Activated CD4-positive, alpha-beta memory T cell treated with anti-CD3 and anti-CD28 coated beads, Interleukin-2, amount 10 ng/mL, durations not matched to agents 7 days and 5 days (primary cell): ENCODE measurements around the gene TSSK3. TPM values are rescaled to one million over a fixed set of nuclear protein-coding genes. Genes with fewer than 3 reads are reported as not detected.

Experiments
- CTCF ChIA-PET: fragments of 350-600 bp; sonication (Branson Sonifier 250); formaldehyde crosslinking; loops from one replicate; lab custom pipeline; 2021; ENCODE audit warnings: antibody characterized with exemption, inconsistent platforms; lab: Charles Lee
- POLR2A ChIA-PET: fragments of 350-600 bp; sonication (Branson Sonifier 250); formaldehyde crosslinking; loops from one replicate; lab custom pipeline; 2021; ENCODE audit warnings: antibody characterized with exemption; lab: Charles Lee
- DNase-seq: peaks from one replicate; pipeline ENCODE4 v3.0.0-alpha.2; 2020
- H3K27ac Mint-ChIP-seq: one replicate; pipeline ENCODE4 v1.8.0; 2021; ENCODE audit warnings: mild to moderate bottlenecking, mixed read lengths
- H3K27me3 Mint-ChIP-seq: one replicate; pipeline ENCODE4 v1.8.0; 2021; ENCODE audit warnings: mixed read lengths
- H3K36me3 Mint-ChIP-seq: one replicate; pipeline ENCODE4 v1.8.0; 2021; ENCODE audit warnings: low read depth, mixed read lengths
- H3K4me1 Mint-ChIP-seq: one replicate; pipeline ENCODE4 v1.8.0; 2021; ENCODE audit warnings: mixed read lengths
- H3K4me3 Mint-ChIP-seq: one replicate; pipeline ENCODE4 v1.8.0; 2021; ENCODE audit warnings: mild to moderate bottlenecking, mixed read lengths
- H3K9me3 Mint-ChIP-seq: one replicate; pipeline ENCODE4 v1.8.0; 2021; ENCODE audit warnings: mixed read lengths
- total RNA-seq, 2 experiments: library from RNA; stranded (reverse); gene quantifications; one replicate each; pipeline ENCODE4 v1.2.3, GENCODE V29; 2021

TSSK3 gene, protein sequence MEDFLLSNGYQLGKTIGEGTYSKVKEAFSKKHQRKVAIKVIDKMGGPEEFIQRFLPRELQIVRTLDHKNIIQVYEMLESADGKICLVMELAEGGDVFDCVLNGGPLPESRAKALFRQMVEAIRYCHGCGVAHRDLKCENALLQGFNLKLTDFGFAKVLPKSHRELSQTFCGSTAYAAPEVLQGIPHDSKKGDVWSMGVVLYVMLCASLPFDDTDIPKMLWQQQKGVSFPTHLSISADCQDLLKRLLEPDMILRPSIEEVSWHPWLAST
- total RNA-seq: 1 to 10 TPM in 1 of 2 experiments, under 1 TPM in 1; 0.70 to 1.0 TPM

DNA sequence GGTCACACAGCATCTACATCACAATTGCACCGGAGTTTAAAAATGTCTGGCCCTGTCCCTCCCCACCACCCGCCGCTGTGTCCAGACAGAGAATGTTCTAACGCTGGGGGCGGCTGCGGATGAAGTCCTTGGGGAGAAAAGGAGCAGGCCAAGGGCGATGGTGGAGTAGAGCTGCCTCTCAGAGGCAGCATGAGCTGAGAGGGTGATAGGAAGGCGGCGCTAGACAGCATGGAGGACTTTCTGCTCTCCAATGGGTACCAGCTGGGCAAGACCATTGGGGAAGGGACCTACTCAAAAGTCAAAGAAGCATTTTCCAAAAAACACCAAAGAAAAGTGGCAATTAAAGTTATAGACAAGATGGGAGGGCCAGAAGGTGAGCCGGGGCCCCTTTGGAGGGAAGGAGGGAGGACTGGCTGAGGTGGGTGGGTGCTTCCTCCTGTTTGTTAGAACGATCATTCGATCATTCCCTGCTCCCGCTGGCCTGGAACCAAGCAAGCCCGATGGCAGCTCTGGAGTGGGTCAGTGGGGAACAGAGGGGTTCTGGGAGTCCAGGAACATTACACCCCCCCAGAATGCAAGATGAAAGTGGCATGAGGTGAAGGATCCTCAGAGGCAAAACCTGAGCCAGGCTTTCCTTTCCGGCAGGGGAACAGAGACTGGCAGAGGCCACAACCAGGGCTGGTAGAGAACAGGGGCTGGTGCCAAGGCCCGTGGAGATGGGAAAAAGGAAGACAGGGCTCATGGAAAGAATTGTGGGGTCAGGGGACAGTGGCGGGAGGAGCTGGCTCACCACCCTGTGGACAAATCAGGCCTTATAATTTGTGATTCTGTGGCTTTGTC, at the start of gene TSSK3, which contains the start of gene FAM229A:
Gene TSSK3, plus strand, starts transcription at position 66 of the 840 bp plus-strand sequence. Its CDS starts 163 bp downstream, at position 229.
Gene FAM229A, minus strand, starts transcription at position 12 of the 840 bp plus-strand sequence. CDS start 394 bp downstream, outside the sequence.
- ChIA-PET CTCF (no interaction called here), POLR2A (interaction anchor here (1.0 to 1.1 kb wide), 2 partner anchors 8 to 27 kb away, joined by 3 to 4 read pairs; partner anchors contain the start of gene MARCKSL1)
- Mint-ChIP-seq H3K4me3 (no peak within 1 kb of the TSS), H3K9me3 (no peaks in the 10 kb centered on the region), H3K36me3 (peaks cover 21% of the 10 kb centered on the region), H3K27ac (no peak within 1 kb of the TSS), H3K27me3 (peaks cover 7% of the 10 kb centered on the region), H3K4me1 (peaks cover 14% of the 10 kb centered on the region)
- no peak for DNase-seq

DNA sequence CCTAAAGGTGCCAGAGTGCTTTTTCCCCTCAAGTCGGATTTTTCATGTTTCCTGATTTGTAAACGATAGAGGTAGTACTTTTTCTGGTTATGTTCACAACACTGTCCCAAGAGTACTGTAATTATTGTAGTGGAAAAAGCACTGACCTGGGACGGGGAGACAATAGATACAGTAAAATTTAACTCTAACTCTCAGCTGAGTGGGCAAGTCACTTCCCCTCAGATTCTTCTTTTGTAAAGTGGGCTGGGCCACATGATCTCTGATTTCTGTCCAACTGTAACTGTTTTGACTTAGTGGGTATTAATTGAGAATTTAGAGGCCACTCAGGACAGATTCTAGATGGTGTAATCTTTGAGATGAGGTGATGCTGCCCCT, 45.4 kb upstream of the TSSK3 start:
- no peaks in the 10 kb centered on the region for H3K27me3 Mint-ChIP-seq
- H3K4me3 Mint-ChIP-seq: no peak overlapping the region
- DNase-seq: no peak
- ChIA-PET CTCF (interaction anchor here (1.1 to 1.2 kb wide), 2 partner anchors 25 to 61 kb away, joined by 4 to 5 read pairs; partner anchors contain the start of gene HDAC1), POLR2A (no interaction called here)
- H3K4me1 Mint-ChIP-seq: peaks cover 43% of the 10 kb centered on the region
- no peaks in the 10 kb centered on the region for H3K9me3 Mint-ChIP-seq
- peaks cover 42% of the 10 kb centered on the region for H3K36me3 Mint-ChIP-seq
- peak overlapping the region; percentile 58 for H3K27ac Mint-ChIP-seq

DNA sequence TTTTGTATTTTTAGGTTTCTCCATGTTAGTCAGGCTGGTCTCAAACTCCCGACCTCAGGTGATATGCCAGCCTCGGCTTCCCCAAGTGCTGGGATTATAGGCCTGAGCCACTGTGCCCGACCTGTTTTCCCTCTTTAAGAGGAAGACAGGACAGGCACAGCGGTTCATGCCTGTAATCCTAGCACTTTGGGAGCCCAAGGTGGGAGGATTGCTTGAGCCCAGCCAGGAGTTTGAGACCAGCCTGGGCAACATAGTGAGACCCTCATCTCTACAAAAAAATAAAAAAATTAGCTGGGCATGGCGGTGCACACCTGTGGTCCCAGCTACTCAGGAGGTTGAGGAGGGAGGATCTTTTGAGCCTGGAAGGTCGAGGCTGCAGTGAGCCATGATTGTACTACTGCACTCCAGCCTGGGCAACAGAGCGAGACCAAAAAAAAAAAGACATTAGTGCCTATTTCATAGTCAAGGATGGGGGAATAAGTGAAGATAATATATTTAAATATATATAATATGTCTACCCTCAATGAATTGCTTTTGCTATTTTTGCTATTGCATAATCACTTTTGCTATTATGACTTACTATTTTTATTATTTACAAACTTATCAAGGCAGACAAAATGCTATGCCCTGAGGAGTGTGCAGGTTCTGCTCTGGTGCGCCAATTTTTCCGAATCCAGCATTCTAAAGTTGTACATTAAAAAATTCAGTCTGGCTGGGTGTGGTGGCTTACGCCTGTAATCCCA, 44.0 kb upstream of the TSSK3 start:
- Mint-ChIP-seq H3K4me3 (no peak overlapping the region), H3K27me3 (no peaks in the 10 kb centered on the region), H3K9me3 (no peaks in the 10 kb centered on the region), H3K4me1 (peaks cover 54% of the 10 kb centered on the region), H3K36me3 (peaks cover 53% of the 10 kb centered on the region), H3K27ac (no peak overlapping the region)
- POLR2A ChIA-PET: interaction anchor here (0.6 kb wide), 1 partner anchor 79 kb away, joined by 3 read pairs; no protein-coding TSS in a partner anchor
- DNase-seq: no peak
- CTCF ChIA-PET: interaction anchor here (1.2 to 1.4 kb wide), 2 partner anchors 63 to 102 kb away, joined by 3 to 5 read pairs; no protein-coding TSS in a partner anchor

DNA sequence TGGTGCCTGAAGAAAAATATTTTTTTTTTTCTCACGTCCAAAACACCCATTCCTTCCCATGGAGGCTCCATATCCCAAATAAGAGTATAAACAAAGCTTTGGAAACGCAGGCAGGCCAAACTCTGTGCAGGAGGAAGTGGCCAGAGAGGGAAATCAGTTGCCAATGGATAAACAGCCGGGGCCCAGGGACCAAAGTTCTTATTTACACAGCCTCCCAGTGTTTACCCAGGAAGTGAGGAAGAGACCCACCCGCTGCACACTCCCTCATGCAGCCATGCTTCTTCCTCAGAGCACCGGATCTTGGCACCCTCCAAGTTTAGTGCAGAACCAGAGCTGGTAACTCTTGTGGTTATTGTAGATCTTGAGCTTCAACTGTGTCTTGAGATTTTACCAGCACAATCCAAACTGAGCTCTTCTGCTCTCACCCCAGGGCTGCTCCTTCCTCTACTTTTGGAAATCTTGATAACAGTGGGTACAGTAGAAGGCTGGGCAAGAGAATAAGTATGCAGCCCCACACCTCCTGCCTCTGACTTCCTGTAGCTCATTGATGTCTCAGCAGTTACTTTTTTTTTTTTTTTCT, 40.5 kb upstream of the TSSK3 start:
- Mint-ChIP-seq H3K9me3 (no peaks in the 10 kb centered on the region), H3K4me3 (peak overlapping the region; percentile 57), H3K27ac (peak overlapping the region; percentile 91), H3K4me1 (peaks cover 58% of the 10 kb centered on the region), H3K36me3 (peaks cover 58% of the 10 kb centered on the region), H3K27me3 (no peaks in the 10 kb centered on the region)
- CTCF ChIA-PET: interaction anchor here (0.6 to 3.3 kb wide), 17 partner anchors 9 to 260 kb away, joined by 3 to 20 read pairs (median 4); partner anchors contain the start of genes HDAC1 and MARCKSL1
- POLR2A ChIA-PET: interaction anchor here (0.6 to 6.0 kb wide), 26 partner anchors 9 to 142 kb away, joined by 3 to 60 read pairs (median 4); partner anchors contain the start of genes BSDC1, HDAC1, IQCC and LCK
- DNase-seq: peak; percentile 53

DNA sequence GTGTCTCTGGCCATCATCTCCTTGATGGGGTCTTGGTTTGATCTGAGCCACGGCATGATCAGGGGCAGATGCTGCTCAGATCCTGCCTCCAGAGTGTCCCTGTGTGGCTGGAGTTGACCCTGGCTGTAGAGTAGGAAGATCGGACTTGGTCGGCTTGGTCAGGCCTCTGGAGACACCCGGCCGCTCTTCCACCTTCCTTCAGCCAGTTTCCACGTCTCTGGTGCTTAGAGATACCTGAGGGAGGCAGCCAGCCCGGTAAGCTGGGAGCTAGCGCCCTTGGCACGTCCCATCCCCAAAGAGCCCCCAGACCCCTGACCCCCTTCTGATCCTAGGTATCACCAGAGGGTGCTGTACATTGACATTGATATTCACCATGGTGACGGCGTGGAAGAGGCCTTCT, 35.1 kb upstream of the TSSK3 start:
- ChIA-PET POLR2A (no interaction called here), CTCF (no interaction called here)
- no peak overlapping the region for H3K27ac Mint-ChIP-seq
- H3K27me3 Mint-ChIP-seq: no peaks in the 10 kb centered on the region
- no peak for DNase-seq
- no peaks in the 10 kb centered on the region for H3K9me3 Mint-ChIP-seq
- H3K36me3 Mint-ChIP-seq: peaks cover 82% of the 10 kb centered on the region
- H3K4me1 Mint-ChIP-seq: peaks cover 29% of the 10 kb centered on the region
- no peak overlapping the region for H3K4me3 Mint-ChIP-seq

DNA sequence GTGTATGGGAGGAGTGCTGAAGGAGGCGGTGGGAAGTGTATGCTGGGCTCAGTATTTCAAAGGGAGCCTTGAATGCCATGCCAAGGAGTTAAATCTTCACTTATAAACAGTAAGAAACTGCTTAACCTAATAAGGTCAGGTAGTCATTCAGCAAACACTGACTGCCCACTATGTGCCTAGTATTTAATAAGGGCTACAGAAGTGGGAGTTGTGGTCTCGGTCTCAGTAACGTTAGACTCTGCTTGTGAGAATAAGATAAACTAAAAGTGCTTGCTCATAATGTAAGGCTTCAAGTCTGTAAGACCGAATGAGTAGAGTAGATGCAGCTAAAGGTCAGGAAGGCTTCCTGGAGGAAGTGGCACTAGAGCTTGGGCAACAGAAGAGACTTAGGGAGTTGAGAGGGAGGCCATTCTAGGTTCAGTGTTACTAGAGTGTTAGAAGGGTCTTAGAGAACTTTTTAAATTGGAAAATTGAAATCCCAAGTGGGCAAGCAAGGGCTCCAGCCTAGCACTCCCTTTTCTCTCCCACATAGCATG, 32.3 kb upstream of the TSSK3 start:
- no peaks in the 10 kb centered on the region for H3K9me3 Mint-ChIP-seq
- CTCF ChIA-PET: no interaction called here
- peaks cover 88% of the 10 kb centered on the region for H3K36me3 Mint-ChIP-seq
- POLR2A ChIA-PET: interaction anchor here (1.1 to 1.6 kb wide), 2 partner anchors 8 to 38 kb away, joined by 3 to 5 read pairs; partner anchors contain the start of gene HDAC1
- peaks cover 4% of the 10 kb centered on the region for H3K27me3 Mint-ChIP-seq
- no peak overlapping the region for H3K4me3 Mint-ChIP-seq
- H3K27ac Mint-ChIP-seq: peak overlapping the region; percentile 29
- DNase-seq: no peak
- H3K4me1 Mint-ChIP-seq: peaks cover 21% of the 10 kb centered on the region

DNA sequence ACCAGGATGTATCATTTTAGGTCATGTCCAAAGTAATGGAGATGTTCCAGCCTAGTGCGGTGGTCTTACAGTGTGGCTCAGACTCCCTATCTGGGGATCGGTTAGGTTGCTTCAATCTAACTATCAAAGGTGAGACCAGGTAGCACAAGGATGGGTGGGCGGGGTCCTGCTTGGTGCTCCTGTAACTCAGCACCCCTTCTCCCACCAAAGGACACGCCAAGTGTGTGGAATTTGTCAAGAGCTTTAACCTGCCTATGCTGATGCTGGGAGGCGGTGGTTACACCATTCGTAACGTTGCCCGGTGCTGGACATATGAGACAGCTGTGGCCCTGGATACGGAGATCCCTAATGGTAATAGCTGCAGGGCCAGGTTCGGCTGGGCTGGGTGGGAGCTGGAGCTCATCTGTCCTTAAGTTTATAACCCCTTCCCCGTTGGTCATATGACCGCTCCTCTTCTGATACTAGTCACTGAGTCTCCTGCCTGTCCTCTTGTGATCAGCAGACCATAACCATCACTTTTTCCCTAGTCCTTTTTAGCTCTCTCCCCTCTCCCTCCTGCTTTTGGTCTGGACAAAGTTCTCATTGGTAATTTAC, 31.7 kb upstream of the TSSK3 start:
- Mint-ChIP-seq H3K4me1 (peaks cover 19% of the 10 kb centered on the region), H3K27me3 (peaks cover 4% of the 10 kb centered on the region), H3K27ac (no peak overlapping the region), H3K9me3 (no peaks in the 10 kb centered on the region), H3K4me3 (no peak overlapping the region), H3K36me3 (peaks cover 82% of the 10 kb centered on the region)
- DNase-seq: no peak
- ChIA-PET POLR2A (interaction anchor here (1.1 to 1.6 kb wide), 3 partner anchors 9 to 40 kb away, joined by 3 to 5 read pairs (median 3); partner anchors contain the start of gene HDAC1), CTCF (interaction anchor here (1.0 kb wide), 1 partner anchor 9 kb away, joined by 4 read pairs; no protein-coding TSS in a partner anchor)

DNA sequence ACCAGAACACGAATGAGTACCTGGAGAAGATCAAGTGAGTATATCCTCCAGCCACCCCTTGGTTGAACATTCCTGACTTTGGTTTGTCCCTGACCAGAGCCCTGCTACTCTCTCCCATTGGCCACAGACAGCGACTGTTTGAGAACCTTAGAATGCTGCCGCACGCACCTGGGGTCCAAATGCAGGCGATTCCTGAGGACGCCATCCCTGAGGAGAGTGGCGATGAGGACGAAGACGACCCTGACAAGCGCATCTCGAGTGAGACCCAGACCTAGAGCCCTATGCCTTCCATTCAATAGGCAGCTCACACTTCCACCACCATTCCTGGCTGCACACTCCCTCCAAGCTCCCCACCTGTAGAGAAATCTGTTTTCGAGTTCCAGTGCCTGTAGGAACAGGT, 30.8 kb upstream of the TSSK3 start:
- CTCF ChIA-PET: interaction anchor here (1.0 to 1.7 kb wide), 2 partner anchors 10 to 116 kb away, joined by 4 read pairs; no protein-coding TSS in a partner anchor
- Mint-ChIP-seq H3K36me3 (peaks cover 77% of the 10 kb centered on the region), H3K4me1 (peaks cover 19% of the 10 kb centered on the region), H3K9me3 (no peaks in the 10 kb centered on the region), H3K27me3 (peaks cover 4% of the 10 kb centered on the region), H3K4me3 (no peak overlapping the region), H3K27ac (no peak overlapping the region)
- DNase-seq: no peak
- POLR2A ChIA-PET: interaction anchor here (1.5 to 1.6 kb wide), 2 partner anchors 10 to 40 kb away, joined by 3 to 5 read pairs; no protein-coding TSS in a partner anchor

DNA sequence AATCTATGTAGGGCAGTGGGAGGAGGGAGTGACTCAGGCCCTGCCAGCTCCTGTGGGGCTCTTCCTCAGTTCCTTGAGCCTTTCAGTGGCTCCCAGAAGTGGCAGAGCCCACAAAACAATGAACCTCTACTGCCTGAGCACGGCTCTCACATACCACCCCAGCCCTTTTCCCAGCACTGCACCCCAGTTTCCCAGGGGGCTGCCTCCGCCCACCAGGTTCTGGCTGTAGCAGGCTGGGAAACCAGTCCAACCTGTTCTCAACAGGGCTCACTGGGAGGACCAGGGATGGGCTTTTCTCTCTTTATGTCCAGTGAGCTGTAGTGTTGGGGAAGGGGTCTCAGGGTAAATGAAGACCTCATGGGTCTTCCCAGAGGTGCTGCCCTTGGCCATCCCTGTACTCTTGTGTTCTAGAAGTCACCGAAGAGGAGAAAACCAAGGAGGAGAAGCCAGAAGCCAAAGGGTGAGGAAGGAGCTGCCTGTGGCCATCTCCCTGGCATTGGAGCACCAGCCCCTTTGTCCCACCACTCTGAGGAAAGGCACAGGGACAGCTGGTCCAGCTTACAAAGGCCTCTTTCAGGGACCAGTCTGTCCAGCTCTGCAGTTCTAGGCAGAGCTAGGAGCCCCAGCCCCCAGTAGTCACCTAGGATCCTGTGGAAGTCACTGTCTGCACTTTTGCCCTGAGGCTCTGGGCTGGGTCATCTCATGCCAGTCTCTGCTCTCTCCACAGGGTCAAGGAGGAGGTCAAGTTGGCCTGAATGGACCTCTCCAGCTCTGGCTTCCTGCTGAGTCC, 29.9 kb upstream of the TSSK3 start:
- no peak overlapping the region for H3K4me3 Mint-ChIP-seq
- ChIA-PET CTCF (interaction anchor here (0.6 to 1.7 kb wide), 4 partner anchors 11 to 165 kb away, joined by 3 to 9 read pairs (median 4); no protein-coding TSS in a partner anchor), POLR2A (interaction anchor here (1.3 to 2.4 kb wide), 4 partner anchors 10 to 62 kb away, joined by 3 to 14 read pairs (median 4); partner anchors contain the start of gene BSDC1)
- H3K4me1 Mint-ChIP-seq: peaks cover 27% of the 10 kb centered on the region
- no peak overlapping the region for H3K27ac Mint-ChIP-seq
- H3K27me3 Mint-ChIP-seq: peaks cover 7% of the 10 kb centered on the region
- peaks cover 71% of the 10 kb centered on the region for H3K36me3 Mint-ChIP-seq
- DNase-seq: no peak
- no peaks in the 10 kb centered on the region for H3K9me3 Mint-ChIP-seq

DNA sequence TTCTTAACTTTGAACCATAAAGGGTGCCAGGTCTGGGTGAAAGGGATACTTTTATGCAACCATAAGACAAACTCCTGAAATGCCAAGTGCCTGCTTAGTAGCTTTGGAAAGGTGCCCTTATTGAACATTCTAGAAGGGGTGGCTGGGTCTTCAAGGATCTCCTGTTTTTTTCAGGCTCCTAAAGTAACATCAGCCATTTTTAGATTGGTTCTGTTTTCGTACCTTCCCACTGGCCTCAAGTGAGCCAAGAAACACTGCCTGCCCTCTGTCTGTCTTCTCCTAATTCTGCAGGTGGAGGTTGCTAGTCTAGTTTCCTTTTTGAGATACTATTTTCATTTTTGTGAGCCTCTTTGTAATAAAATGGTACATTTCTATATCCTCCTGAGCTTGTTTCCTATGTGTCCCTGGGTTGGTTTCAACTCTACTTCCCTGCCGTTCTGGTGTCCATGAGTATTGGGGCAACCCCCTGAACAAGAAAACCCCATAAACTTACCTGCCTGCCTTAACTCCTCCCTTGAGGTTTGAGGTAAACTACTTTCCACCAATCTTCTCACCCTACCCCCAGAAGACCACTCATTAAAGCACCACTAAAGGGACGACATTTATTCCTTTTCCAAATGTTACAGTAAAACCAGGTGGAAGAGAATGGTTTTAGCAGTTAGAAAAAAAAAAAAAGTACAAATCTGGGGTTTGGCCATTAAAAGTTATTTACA, 28.9 kb upstream of the TSSK3 start:
- CTCF ChIA-PET: interaction anchor here (0.8 to 1.7 kb wide), 2 partner anchors 12 to 14 kb away, joined by 3 to 9 read pairs; no protein-coding TSS in a partner anchor
- no peak for DNase-seq
- peak overlapping the region; percentile 17 for H3K27ac Mint-ChIP-seq
- H3K9me3 Mint-ChIP-seq: no peaks in the 10 kb centered on the region
- H3K27me3 Mint-ChIP-seq: peaks cover 8% of the 10 kb centered on the region
- H3K36me3 Mint-ChIP-seq: peaks cover 61% of the 10 kb centered on the region
- H3K4me3 Mint-ChIP-seq: peak overlapping the region; percentile 5
- H3K4me1 Mint-ChIP-seq: peaks cover 34% of the 10 kb centered on the region
- POLR2A ChIA-PET: interaction anchor here (1.3 to 2.4 kb wide), 3 partner anchors 11 to 61 kb away, joined by 3 to 14 read pairs (median 6); partner anchors contain the start of gene BSDC1
